HL-60 (cell line): ENCODE data around the gene SOX8.

Experiments
- CTCF ChIP-seq: IDR thresholded peaks from one replicate; pipeline ENCODE4 v1.5.1; 2011; ENCODE audit warnings: low read length, control low read depth, inconsistent platforms; ENCODE audit not compliant: insufficient read depth
- REST ChIP-seq: IDR thresholded peaks from 2 replicates; pipeline ENCODE4 v1.6.1; 2012; ENCODE audit warnings: low read depth; ENCODE audit not compliant: insufficient replicate concordance

GRCh38 chr16:1033128-1033679, 51.6 kb downstream of the SOX8 start:
- TF ChIP-seq CTCF (no peak), REST (no peak)
